SK-N-SH (cell line): ENCODE results near the gene GDPGP1. TPM values are rescaled to one million over a fixed set of nuclear protein-coding genes. Genes with fewer than 3 reads are reported as not detected.

Source experiments
- CTCF ChIA-PET: fragments of 300-600, 350-600 bp; formaldehyde crosslinking; extraction: SDS; loops from one replicate; lab custom pipeline; 2021; lab: Yijun Ruan, JAX
- POLR2A ChIA-PET: fragments of 350-600 bp; sonication (Branson Sonifier 250); formaldehyde crosslinking; extraction: SDS; loops from one replicate; lab custom pipeline; 2020; ENCODE audit warnings: antibody characterized with exemption, inconsistent platforms; lab: Yijun Ruan, JAX
- DNase-seq: peaks from one replicate; pipeline ENCODE4 v3.0.0; 2012
- H2AFZ ChIP-seq: fragments of 200-600 bp; sonication (generic); 2 replicates; pipeline ENCODE4 v1.8.1; 2016; ENCODE audit warnings: antibody characterized with exemption, mild to moderate bottlenecking, low read depth
- H3F3A ChIP-seq: fragments of 200-600 bp; sonication (generic); replicated peaks from 2 replicates; pipeline ENCODE3; 2016; ENCODE audit warnings: antibody characterized with exemption, mild to moderate bottlenecking; ENCODE audit not compliant: insufficient read depth
- H3K27ac ChIP-seq, 2 experiments: fragments of 200-500 bp in 1 of 2; fragments of 200-600 bp in 1 of 2; sonication (Bioruptor generic) in 1 of 2; sonication (generic), shearing (Covaris generic) in 1 of 2; 2 replicates each; pipeline versions ENCODE4 v1.5.1 to v1.6.1; 2014 to 2016; ENCODE audit warnings: low read depth in 2 of 2, inconsistent platforms in 1 of 2, low read length in 1 of 2, mild to moderate bottlenecking in 1 of 2, mixed read lengths in 1 of 2
- H3K27me3 ChIP-seq: fragments of 200-600 bp; sonication (generic), shearing (Covaris generic); 2 replicates; pipeline ENCODE4 v1.6.1; 2016; ENCODE audit warnings: mixed run types; ENCODE audit not compliant: insufficient read depth
- H3K36me3 ChIP-seq, 2 experiments: fragments of 200-500 bp in 1 of 2; fragments of 200-600 bp in 1 of 2; sonication (Bioruptor generic) in 1 of 2; sonication (generic) in 1 of 2; replicated peaks in 1 of 2; 2 replicates each; pipeline versions ENCODE3 to v1.5.1; 2014 to 2016; ENCODE audit warnings: low read length in 1 of 2, mild to moderate bottlenecking in 1 of 2; ENCODE audit not compliant: insufficient read depth in 2 of 2, control insufficient read depth in 1 of 2
- H3K4me1 ChIP-seq, 2 experiments: fragments of 200-500 bp in 1 of 2; fragments of 200-600 bp in 1 of 2; sonication (Bioruptor generic) in 1 of 2; sonication (generic), shearing (Covaris generic) in 1 of 2; 2 replicates each; pipeline versions ENCODE4 v1.5.1 to v1.6.1; 2014 to 2016; ENCODE audit warnings: low read depth in 1 of 2, low read length in 1 of 2, mixed run types in 1 of 2; ENCODE audit not compliant: insufficient read depth in 2 of 2, control insufficient read depth in 1 of 2
- H3K4me2 ChIP-seq: fragments of 200-600 bp; sonication (generic), shearing (Covaris generic); 2 replicates; pipeline ENCODE4 v1.6.1; 2017; ENCODE audit warnings: mixed run types
- H3K4me3 ChIP-seq, 2 experiments: fragments of 200-500 bp in 1 of 2; fragments of 200-600 bp in 1 of 2; sonication (Bioruptor generic) in 1 of 2; sonication (generic), shearing (Covaris generic) in 1 of 2; 2 replicates each; pipeline versions ENCODE4 v1.5.1 to v1.8.1; 2014 to 2016; ENCODE audit warnings: low read depth in 2 of 2, inconsistent platforms in 1 of 2, low read length in 1 of 2, mild to moderate bottlenecking in 1 of 2, mixed read lengths in 1 of 2, moderate library complexity in 1 of 2
- H3K79me2 ChIP-seq: fragments of 200-600 bp; sonication (generic); 2 replicates; pipeline ENCODE4 v1.8.1; 2017; ENCODE audit warnings: mild to moderate bottlenecking; ENCODE audit not compliant: insufficient read depth
- H3K9ac ChIP-seq: fragments of 200-600 bp; sonication (generic); 2 replicates; pipeline ENCODE4 v1.6.1; 2017; ENCODE audit warnings: mixed run types
- H3K9me2 ChIP-seq: fragments of 200-600 bp; sonication (generic); 2 replicates; pipeline ENCODE4 v1.6.1; 2017; ENCODE audit warnings: mixed run types
- H3K9me3 ChIP-seq: fragments of 200-600 bp; sonication (generic); 2 replicates; pipeline ENCODE4 v1.6.1; 2017; ENCODE audit warnings: mixed run types, mild to moderate bottlenecking, moderate library complexity
- H4K20me1 ChIP-seq: fragments of 200-600 bp; sonication (generic); 2 replicates; pipeline ENCODE4 v1.6.1; 2017; ENCODE audit warnings: mild to moderate bottlenecking, mixed run types; ENCODE audit not compliant: insufficient read depth
- EZH2phosphoT487 ChIP-seq: fragments of 200-600 bp; sonication (generic); IDR thresholded peaks from 2 replicates; pipeline ENCODE4 v1.6.1; 2017; ENCODE audit warnings: low read depth, mixed run types, mild to moderate bottlenecking, antibody characterized with exemption, moderate library complexity, borderline replicate concordance
- FOSL2 ChIP-seq: IDR thresholded peaks from 2 replicates; pipeline ENCODE4 v1.4.0; 2012; ENCODE audit warnings: low read depth, mild to moderate bottlenecking, moderate library complexity, borderline replicate concordance
- FOXM1 ChIP-seq: IDR thresholded peaks from 2 replicates; pipeline ENCODE4 v1.4.0; 2012; ENCODE audit warnings: low read depth, mild to moderate bottlenecking
- GABPA ChIP-seq: IDR thresholded peaks from 2 replicates; pipeline ENCODE4 v1.4.0; 2012; ENCODE audit warnings: low read depth, mild to moderate bottlenecking
- MAX ChIP-seq: IDR thresholded peaks from 2 replicates; pipeline ENCODE4 v1.4.0; 2012; ENCODE audit warnings: low read depth
- MXI1 ChIP-seq: IDR thresholded peaks from 2 replicates; pipeline ENCODE4 v1.6.1; 2012; ENCODE audit warnings: mild to moderate bottlenecking, low read depth, low read length, improper control_type of control experiment
- NRF1 ChIP-seq: IDR thresholded peaks from 2 replicates; pipeline ENCODE4 v1.6.1; 2012; ENCODE audit warnings: low read depth, mild to moderate bottlenecking, low read length
- PBX3 ChIP-seq: IDR thresholded peaks from 2 replicates; pipeline ENCODE4; 2012
- RAD21 ChIP-seq: IDR thresholded peaks from 2 replicates; pipeline ENCODE4 v1.6.1; 2012; ENCODE audit warnings: mild to moderate bottlenecking, low read length
- RCOR1 ChIP-seq: fragments of 150-350 bp; IDR thresholded peaks from 2 replicates; pipeline ENCODE4 v1.6.1; 2017; ENCODE audit warnings: antibody characterized with exemption, low read length
- RFX5 ChIP-seq: IDR thresholded peaks from 2 replicates; pipeline ENCODE4 v1.6.1; 2012; ENCODE audit warnings: mild to moderate bottlenecking, improper control_type of control experiment, low read length
- RXRA ChIP-seq: IDR thresholded peaks from 2 replicates; pipeline ENCODE4 v1.4.0; 2012; ENCODE audit warnings: low read depth, mild to moderate bottlenecking, borderline replicate concordance
- ZBTB33 ChIP-seq: IDR thresholded peaks from 2 replicates; pipeline ENCODE4 v1.4.0; 2012; ENCODE audit warnings: low read depth, borderline replicate concordance
- WGBS: methylation state at CpG from one replicate; pipeline ENCODE4 v1.1.6; 2017; ENCODE audit warnings: low lambda C conversion rate; 5-methylcytosine and 5-hydroxymethylcytosine counted together
- polyA plus RNA-seq, 3 experiments: library from polyadenylated mRNA; depleted of rRNA; stranded (reverse); fragments of >200 nt; gene quantifications; 2 replicates each; pipeline ENCODE4 v1.2.3, GENCODE V29; 2012
- TF ChIP-seq, protein P1 (sequence below): fragments of 200-600 bp; sonication (generic); IDR thresholded peaks from 2 replicates; pipeline ENCODE4 v1.6.1; 2017; ENCODE audit warnings: antibody characterized with exemption, mild to moderate bottlenecking, moderate library complexity
- TF ChIP-seq, protein P2 (sequence below): fragments of 150-350 bp; IDR thresholded peaks from 2 replicates; pipeline ENCODE4 v1.6.1; 2017; ENCODE audit warnings: antibody characterized with exemption, low read length, low read depth, borderline replicate concordance

GDPGP1 gene
- polyA plus RNA-seq, 1 of the 3 experiments (the other 2 are of a cell fraction), result 2.4 TPM

DNA sequence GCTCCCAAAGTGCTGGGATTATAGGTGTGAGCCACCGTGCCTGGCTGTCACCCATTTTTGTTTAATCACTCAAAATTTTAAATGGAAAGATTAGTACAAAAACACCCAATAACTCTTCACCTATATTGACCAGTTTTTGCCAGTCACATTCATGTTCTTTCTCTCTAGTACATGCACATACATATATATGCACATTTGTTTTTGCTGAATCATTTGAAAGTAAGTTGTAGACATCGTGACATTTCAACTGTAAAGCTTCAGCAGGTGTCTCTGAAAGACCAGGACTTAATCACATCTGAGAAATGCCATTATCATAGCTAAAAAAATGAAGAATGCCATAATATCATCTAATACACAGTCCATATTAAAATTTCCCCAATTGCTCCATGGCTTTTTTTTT, 39.4 kb upstream of the GDPGP1 start:
- ChIA-PET POLR2A (no interaction called here), CTCF (interaction anchor here (1.2 to 2.0 kb wide), 3 partner anchors 11 to 25 kb away, joined by 3 to 5 read pairs (median 3); no protein-coding TSS in a partner anchor)
- no peak overlapping the region for H3K4me2 ChIP-seq
- H2AFZ ChIP-seq, result no peak overlapping the region
- H3K79me2 ChIP-seq, result no peaks in the 10 kb centered on the region; the same call in none of the 2 replicates
- H3K9ac ChIP-seq, result no peak overlapping the region
- no peaks in the 10 kb centered on the region for H4K20me1 ChIP-seq
- H3K27me3 ChIP-seq, result no peaks in the 10 kb centered on the region
- TF ChIP-seq ZBTB33, result no peak
- no peak for TF ChIP-seq GABPA
- no peak for DNase-seq
- 95% methylated on average over 2 of the region's 2 CpGs for WGBS
- H3K36me3 ChIP-seq, result no peaks in the 10 kb centered on the region
- no peaks in the 10 kb centered on the region for H3F3A ChIP-seq
- no peaks in the 10 kb centered on the region for H3K9me2 ChIP-seq
- H3K9me3 ChIP-seq, result no peaks in the 10 kb centered on the region
- no peak overlapping the region for H3K27ac ChIP-seq
- H3K4me1 ChIP-seq, result peaks cover 8 to 36% of the 10 kb centered on the region in 2 experiments; a peak in 3 of 4 replicates
- H3K4me3 ChIP-seq, result no peak overlapping the region

DNA sequence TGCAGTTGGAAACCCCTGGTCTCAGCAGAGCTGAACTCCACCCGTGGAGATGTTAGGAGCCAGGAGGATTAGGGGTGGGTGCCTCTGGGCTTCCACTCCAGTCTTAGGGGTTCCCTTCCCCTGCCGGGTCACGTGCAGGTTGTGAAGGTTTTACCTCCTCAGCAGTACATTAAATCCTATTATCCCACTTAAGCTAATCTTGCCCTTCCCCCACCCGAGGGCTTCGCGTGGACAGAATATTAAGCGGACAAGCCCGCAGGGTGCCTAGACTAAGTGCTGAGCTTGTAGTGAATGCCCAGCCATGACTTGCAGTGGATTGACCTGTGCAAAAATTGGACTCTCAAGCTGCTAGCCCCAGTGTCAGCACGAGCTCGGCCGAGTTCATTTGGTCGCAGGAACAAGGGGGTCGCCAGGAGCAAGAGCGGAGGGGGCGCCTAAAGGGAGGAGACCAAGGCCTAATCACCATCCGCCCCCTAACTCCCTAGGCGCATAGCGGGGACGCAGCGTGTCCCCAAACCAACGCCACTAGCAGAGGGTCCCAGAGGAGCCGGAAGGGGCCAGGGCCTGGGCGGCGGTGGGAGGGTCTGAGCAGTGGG, 33.4 kb upstream of the GDPGP1 start:
- H3K36me3 ChIP-seq, result peaks cover 0 to 3% of the 10 kb centered on the region in 2 experiments
- H2AFZ ChIP-seq, result peak overlapping the region; percentile 89

More for the DNA sequence above, 33.4 kb upstream of the GDPGP1 start:
- ChIA-PET CTCF (interaction anchor here (0.8 to 9.0 kb wide), 9 partner anchors 8 to 326 kb away, joined by 3 to 74 read pairs (median 5); no protein-coding TSS in a partner anchor), POLR2A (interaction anchor here (0.6 to 4.2 kb wide), 10 partner anchors 9 to 65 kb away, joined by 3 to 35 read pairs (median 3); no protein-coding TSS in a partner anchor)
- Histone ChIP-seq H3K4me3 (peak overlapping the region; percentile 86 to 96), H3K9me2 (no peaks in the 10 kb centered on the region), H3K27me3 (no peaks in the 10 kb centered on the region), H3K9ac (peak overlapping the region; percentile 79; the same call in 1 of the 2 replicates), H3K4me2 (peak overlapping the region; percentile 100), H3K27ac (peak overlapping the region in 1 of 2 experiments; percentile 80; a peak in 2 of 4 replicates), H3F3A (peaks cover 5% of the 10 kb centered on the region), H3K4me1 (peaks cover 3 to 37% of the 10 kb centered on the region in 2 experiments; a peak in 2 of 4 replicates), H3K79me2 (peaks cover 33% of the 10 kb centered on the region), H4K20me1 (0 out of 2 replicates have a peak, but pooled peaks cover 4% of the 10 kb centered on the region), H3K9me3 (no peaks in the 10 kb centered on the region)
- no peak for TF ChIP-seq RAD21
- TF ChIP-seq FOSL2, result no peak
- no peak for TF ChIP-seq FOXM1
- no peak for TF ChIP-seq MXI1
- no peak for TF ChIP-seq MAX
- no peak for TF ChIP-seq PBX3
- TF ChIP-seq, protein P1, sequence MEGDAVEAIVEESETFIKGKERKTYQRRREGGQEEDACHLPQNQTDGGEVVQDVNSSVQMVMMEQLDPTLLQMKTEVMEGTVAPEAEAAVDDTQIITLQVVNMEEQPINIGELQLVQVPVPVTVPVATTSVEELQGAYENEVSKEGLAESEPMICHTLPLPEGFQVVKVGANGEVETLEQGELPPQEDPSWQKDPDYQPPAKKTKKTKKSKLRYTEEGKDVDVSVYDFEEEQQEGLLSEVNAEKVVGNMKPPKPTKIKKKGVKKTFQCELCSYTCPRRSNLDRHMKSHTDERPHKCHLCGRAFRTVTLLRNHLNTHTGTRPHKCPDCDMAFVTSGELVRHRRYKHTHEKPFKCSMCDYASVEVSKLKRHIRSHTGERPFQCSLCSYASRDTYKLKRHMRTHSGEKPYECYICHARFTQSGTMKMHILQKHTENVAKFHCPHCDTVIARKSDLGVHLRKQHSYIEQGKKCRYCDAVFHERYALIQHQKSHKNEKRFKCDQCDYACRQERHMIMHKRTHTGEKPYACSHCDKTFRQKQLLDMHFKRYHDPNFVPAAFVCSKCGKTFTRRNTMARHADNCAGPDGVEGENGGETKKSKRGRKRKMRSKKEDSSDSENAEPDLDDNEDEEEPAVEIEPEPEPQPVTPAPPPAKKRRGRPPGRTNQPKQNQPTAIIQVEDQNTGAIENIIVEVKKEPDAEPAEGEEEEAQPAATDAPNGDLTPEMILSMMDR, result no peak
- TF ChIP-seq NRF1, result no peak
- no peak for TF ChIP-seq RCOR1
- TF ChIP-seq RXRA, result no peak
- no peak for TF ChIP-seq GABPA
- TF ChIP-seq RFX5, result no peak
- TF ChIP-seq, protein P2, sequence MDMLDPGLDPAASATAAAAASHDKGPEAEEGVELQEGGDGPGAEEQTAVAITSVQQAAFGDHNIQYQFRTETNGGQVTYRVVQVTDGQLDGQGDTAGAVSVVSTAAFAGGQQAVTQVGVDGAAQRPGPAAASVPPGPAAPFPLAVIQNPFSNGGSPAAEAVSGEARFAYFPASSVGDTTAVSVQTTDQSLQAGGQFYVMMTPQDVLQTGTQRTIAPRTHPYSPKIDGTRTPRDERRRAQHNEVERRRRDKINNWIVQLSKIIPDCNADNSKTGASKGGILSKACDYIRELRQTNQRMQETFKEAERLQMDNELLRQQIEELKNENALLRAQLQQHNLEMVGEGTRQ, result no peak
- TF ChIP-seq EZH2phosphoT487, result no peak
- 47% methylated on average over 14 of the region's 24 CpGs for WGBS
- no peak for DNase-seq
